HG03097 (cell line): ENCODE results near the gene ADAMTS2.

Experiments used
- ATAC-seq: cut with Tn5 transposase; IDR thresholded peaks from one replicate; pipeline ENCODE4 v1.9.1; 2021; ENCODE audit not compliant: unreplicated experiment, low FRiP score

The ADAMTS2 gene

GRCh38 chr5:179187681-179188575, 157.3 kb downstream of the ADAMTS2 start:
- ATAC-seq = no peak

GRCh38 chr5:179187229-179187678, 158.0 kb downstream of the ADAMTS2 start:
- ATAC-seq = no peak

- no peak for ATAC-seq
These were observed 158.5 kb downstream of the ADAMTS2 start for GRCh38 chr5:179186801-179187200.

GRCh38 chr5:179185941-179186411, 159.3 kb downstream of the ADAMTS2 start:
- ATAC-seq = no peak

GRCh38 chr5:179185256-179185940, 159.9 kb downstream of the ADAMTS2 start:
- no peak for ATAC-seq

- ATAC-seq = no peak
These were observed 160.7 kb downstream of the ADAMTS2 start for GRCh38 chr5:179184521-179185050.

- no peak for ATAC-seq
These were observed 161.8 kb downstream of the ADAMTS2 start for GRCh38 chr5:179183481-179183880.

- no peak for ATAC-seq
These were observed 162.7 kb downstream of the ADAMTS2 start for GRCh38 chr5:179182601-179183000.

- no peak for ATAC-seq
These were observed 163.3 kb downstream of the ADAMTS2 start for GRCh38 chr5:179181988-179182387.

GRCh38 chr5:179180921-179181645, 164.2 kb downstream of the ADAMTS2 start:
- no peak for ATAC-seq

- ATAC-seq = no peak
These were observed 165.1 kb downstream of the ADAMTS2 start for GRCh38 chr5:179180061-179180610.

GRCh38 chr5:179177711-179178575, 167.3 kb downstream of the ADAMTS2 start:
- no peak for ATAC-seq

- no peak for ATAC-seq
These were observed 168.6 kb downstream of the ADAMTS2 start for GRCh38 chr5:179176571-179177230.

- no peak for ATAC-seq
These were observed 169.1 kb downstream of the ADAMTS2 start for GRCh38 chr5:179176166-179176565.

- ATAC-seq = no peak
These were observed 173.2 kb downstream of the ADAMTS2 start for GRCh38 chr5:179171816-179172745.

- no peak for ATAC-seq
These were observed 173.9 kb downstream of the ADAMTS2 start for GRCh38 chr5:179171251-179171815.

GRCh38 chr5:179170606-179171005, 174.7 kb downstream of the ADAMTS2 start:
- no peak for ATAC-seq

GRCh38 chr5:179169836-179170235, 175.4 kb downstream of the ADAMTS2 start:
- no peak for ATAC-seq
